ENCODE measurements around the gene MYH3.
A peak's percentile ranks its signal among the peaks of the same experiment; 100 is the strongest.

Gene MYH3

GRCh38 chr17:10657148-10657547 lies at the start of gene MYH3:
Gene MYH3 (minus strand): TSS chr17:10657309. CDS start chr17:10655064, 2,245 bp downstream.
- no peak for TF ChIP-seq CTCF (IDR thresholded peaks at IDR 0.05; ENCODE audit: borderline replicate concordance, insufficient read depth, low read depth, low read length)

DNA sequence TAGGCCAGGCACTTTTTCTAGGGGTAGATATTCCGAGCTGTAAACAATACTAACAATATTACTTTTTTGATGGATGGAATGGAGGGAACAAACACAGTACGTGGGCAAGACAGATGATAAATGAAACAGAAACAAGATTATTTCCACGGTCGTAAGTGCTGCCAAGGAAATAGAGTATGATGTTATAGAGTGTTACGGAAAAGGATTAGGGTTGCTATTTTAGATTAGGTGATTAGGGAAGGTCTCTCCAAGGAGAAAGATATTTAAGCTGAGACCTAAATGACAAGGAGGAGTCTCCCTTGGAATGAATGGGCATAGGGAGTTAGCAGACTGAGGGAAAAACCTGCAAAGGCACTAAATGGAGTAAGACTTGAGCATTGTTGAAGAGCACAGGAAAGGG lies 48.6 kb upstream of the MYH3 start:
- TF ChIP-seq CTCF (IDR thresholded peaks at IDR 0.05; ENCODE audit: borderline replicate concordance, insufficient read depth, low read depth, low read length), result no peak
- no peak overlapping the region for H3K4me3 ChIP-seq (ENCODE audit: low read depth, low read length)

More at GRCh38 chr17:10657148-10657547, at the start of gene MYH3:
- H3K4me3 ChIP-seq (ENCODE audit: low read depth, low read length), result no peak within 1 kb of the TSS

DNA sequence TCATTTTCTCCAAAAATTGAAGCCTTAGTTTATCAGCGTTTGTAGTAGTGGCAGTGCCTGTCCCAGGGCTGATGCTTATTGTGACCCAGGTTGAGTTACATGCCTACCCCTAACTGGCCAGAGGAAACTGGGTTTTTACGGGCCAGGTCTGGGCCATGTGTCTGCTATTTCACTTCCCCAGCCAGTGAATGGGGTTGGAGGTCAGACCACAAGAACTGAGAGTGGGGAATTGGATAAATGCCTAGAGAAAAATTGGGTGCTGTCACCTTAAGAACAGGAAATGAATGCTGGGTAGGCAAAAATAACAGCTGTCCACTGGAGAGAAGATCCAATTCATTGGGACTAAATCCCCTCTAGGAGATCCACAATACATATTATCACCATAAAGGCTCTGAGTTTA lies 45.5 kb upstream of the MYH3 start:
- H3K4me3 ChIP-seq (ENCODE audit: low read depth, low read length), result no peak overlapping the region
- no peak for TF ChIP-seq CTCF (IDR thresholded peaks at IDR 0.05; ENCODE audit: borderline replicate concordance, insufficient read depth, low read depth, low read length)

DNA sequence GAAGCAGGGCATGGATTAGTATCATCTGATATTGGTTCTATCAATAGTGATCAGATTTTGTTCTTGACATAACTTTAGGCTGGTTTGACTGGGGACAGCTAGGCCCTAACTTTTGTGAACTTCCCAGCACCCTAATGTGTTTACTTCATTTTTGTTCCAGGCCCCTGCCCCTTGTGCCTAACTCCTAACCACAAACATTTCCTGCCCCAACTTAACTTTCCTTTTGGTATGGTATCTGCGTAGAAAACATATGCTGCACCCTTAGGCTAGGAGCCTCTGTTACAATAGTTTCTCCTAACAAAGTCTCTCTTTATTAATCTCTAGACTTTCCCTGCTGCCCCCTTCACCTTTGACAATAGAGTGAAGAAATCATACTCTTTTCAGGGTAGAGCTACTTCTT lies 42.7 kb upstream of the MYH3 start:
- H3K4me3 ChIP-seq (ENCODE audit: low read depth, low read length), result no peak overlapping the region
- no peak for TF ChIP-seq CTCF (IDR thresholded peaks at IDR 0.05; ENCODE audit: borderline replicate concordance, insufficient read depth, low read depth, low read length)

DNA sequence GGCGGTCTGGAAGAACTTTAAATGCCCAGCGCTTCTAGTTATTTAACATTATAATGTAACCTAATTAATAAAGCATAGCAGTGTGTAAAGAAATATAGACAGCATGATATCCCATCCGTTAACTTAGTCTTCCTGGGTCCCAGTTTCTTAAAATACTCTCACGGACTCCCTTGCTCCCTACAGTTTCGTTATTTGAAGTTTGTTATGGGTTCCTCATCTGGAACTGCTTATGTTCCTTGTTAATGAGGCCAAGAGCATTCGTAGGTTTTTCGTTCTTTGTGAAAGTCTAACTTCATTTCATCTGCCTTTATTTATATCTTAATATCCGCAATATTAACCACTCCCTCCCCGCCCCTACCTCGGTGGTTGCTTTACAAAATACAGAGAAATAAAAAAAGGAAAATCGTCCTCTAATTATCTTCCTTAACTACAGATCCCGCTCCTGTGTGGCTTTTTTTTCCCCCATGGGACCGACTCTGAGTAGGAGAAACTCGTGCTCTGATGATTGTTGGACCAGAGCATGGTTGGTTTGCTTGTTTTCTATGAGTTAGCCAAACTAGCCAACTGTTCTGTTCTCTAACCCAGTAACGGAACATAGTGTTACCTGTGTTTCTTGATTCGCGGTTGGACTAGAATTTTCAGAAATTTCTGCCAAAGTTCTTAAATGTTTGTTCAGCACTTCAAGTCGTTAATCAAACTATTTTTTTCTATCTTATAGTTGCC lies 41.1 kb upstream of the MYH3 start:
- no peak for TF ChIP-seq CTCF (IDR thresholded peaks at IDR 0.05; ENCODE audit: borderline replicate concordance, insufficient read depth, low read depth, low read length)

GRCh38 chr17:10697092-10698081 lies 40.3 kb upstream of the MYH3 start, which contains the start of the genes ADPRM and SCO1:
Gene ADPRM (plus strand): TSS chr17:10697594. CDS start chr17:10704927, 7,333 bp downstream.
Gene SCO1 (minus strand): TSS chr17:10697533. CDS start chr17:10697507, 26 bp downstream.
- H3K4me3 ChIP-seq (ENCODE audit: low read depth, low read length), result peak within 1 kb of the TSS; percentile 83
- TF ChIP-seq CTCF (IDR thresholded peaks at IDR 0.05; ENCODE audit: borderline replicate concordance, insufficient read depth, low read depth, low read length), result peak; percentile 49; the same call in 1 of the 2 replicates

More for the DNA sequence above, 41.1 kb upstream of the MYH3 start:
- peak overlapping the region; percentile 83 for H3K4me3 ChIP-seq (ENCODE audit: low read depth, low read length)

DNA sequence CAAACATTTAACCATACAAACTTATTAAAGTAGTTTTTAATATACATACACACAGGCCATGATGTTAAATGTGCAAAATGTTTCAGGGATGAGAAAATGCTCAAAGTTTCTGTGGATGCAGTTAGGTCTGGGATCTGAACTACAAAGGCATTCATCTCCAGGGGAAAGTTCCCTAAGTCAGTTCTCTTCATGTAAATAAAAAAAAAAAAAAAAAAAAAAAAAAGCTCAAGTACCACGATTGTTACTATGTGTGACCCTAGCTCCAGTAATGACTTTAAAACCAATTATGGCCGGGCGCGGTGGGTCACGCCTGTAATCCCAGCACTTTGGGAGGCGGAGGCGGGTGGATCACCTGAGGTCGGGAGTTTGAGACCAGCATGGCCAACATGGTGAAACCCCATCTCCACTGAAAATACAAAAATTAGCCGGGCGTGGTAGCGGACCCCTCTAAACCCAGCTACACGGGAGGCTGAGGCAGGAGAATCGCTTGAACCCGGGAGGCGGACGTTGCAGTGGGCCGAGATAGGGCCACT lies 38.8 kb upstream of the MYH3 start:
- H3K4me3 ChIP-seq (ENCODE audit: low read depth, low read length), result peak overlapping the region; percentile 83
